Aorta (tissue), 5 donors: ENCODE measurements around the gene CXCL5. TPM values are rescaled to one million over a fixed set of nuclear protein-coding genes. Genes with fewer than 3 reads are reported as not detected.

Experiments used
- ATAC-seq: fragments of 200-7000 bp; cut with Tn5 transposase; one replicate; pipeline ENCODE4 v1.9.1; 2022; ENCODE audit warnings: moderate library complexity; ENCODE audit not compliant: low FRiP score
- DNase-seq, 2 donors: peaks; one replicate each; pipeline ENCODE4 v3.0.0-alpha.2; 2020
- H3K27ac ChIP-seq, 2 donors: one replicate each; pipeline ENCODE4 v1.5.1; 2013; ENCODE audit warnings: low read length in 2 of 2, mild to moderate bottlenecking in 2 of 2, moderate library complexity in 2 of 2, control low read depth in 1 of 2, inconsistent platforms in 1 of 2, low read depth in 1 of 2
- H3K27me3 ChIP-seq, 2 donors: one replicate each; pipeline ENCODE4 v1.6.1; 2013; ENCODE audit warnings: control low read depth in 1 of 2, low read length in 1 of 2, mild to moderate bottlenecking in 1 of 2, moderate library complexity in 1 of 2; ENCODE audit not compliant: insufficient read depth in 2 of 2, control insufficient read depth in 1 of 2
- H3K36me3 ChIP-seq, 2 donors: one replicate each; pipeline ENCODE4 v1.6.1; 2013; ENCODE audit warnings: control low read depth in 1 of 2, low read length in 1 of 2, mild to moderate bottlenecking in 1 of 2; ENCODE audit not compliant: insufficient read depth in 2 of 2, control insufficient read depth in 1 of 2
- H3K4me1 ChIP-seq, 2 donors: one replicate each; pipeline ENCODE4 v1.6.1; 2013; ENCODE audit warnings: low read length in 2 of 2, control low read depth in 1 of 2, mild to moderate bottlenecking in 1 of 2, moderate library complexity in 1 of 2; ENCODE audit not compliant: insufficient read depth in 2 of 2, control insufficient read depth in 1 of 2
- H3K4me3 ChIP-seq, 2 donors: one replicate each; pipeline ENCODE4 v1.5.1; 2013; ENCODE audit warnings: low read length in 2 of 2, control low read depth in 1 of 2, mild to moderate bottlenecking in 1 of 2
- H3K9me3 ChIP-seq: one replicate; pipeline ENCODE4 v1.6.1; 2013; ENCODE audit warnings: mild to moderate bottlenecking, low read length; ENCODE audit not compliant: control insufficient read depth
- WGBS, 2 donors: extraction: QIAGEN DNeasy Blood & Tissue Kit; methylation state at CpG; one replicate each; pipeline ENCODE4 v1.1.7; 2013; 5-methylcytosine and 5-hydroxymethylcytosine counted together
- intact Hi-C, 2 donors: fragments of 100-400 bp; cut with DNase I; formaldehyde crosslinking; loops; one replicate each; pipeline versions ENCODE4 v1.14.2 to v1.15.0; 2022
- polyA plus RNA-seq, 2 donors: library from polyadenylated mRNA; stranded (reverse); fragments of 200-250 nt; gene quantifications; one replicate each; pipeline ENCODE4 v1.2.3, GENCODE V29; 2013
- total RNA-seq, 2 donors: library from RNA; stranded (reverse); fragmentation: NEBNext Ultra II Directional; extraction: Animal tissue kit (Norgen Biotek cat#: 25700); gene quantifications; one replicate each; pipeline ENCODE4 v1.2.1, GENCODE V29; 2021
- donor health status: healthy with polysubstance abuse.
- donor health status: Bipolar disorder and iron deficiency.
- donor health status: DM: no; HTN: no; CAD: no.
- donor health status: DM: no; HTN: no; CAD: no.
- donor health status: DM: yes; HTN: yes; CAD: no.

CXCL5 gene
- total and polyA plus RNA-seq, 4 donors = 0.05 to 0.57 TPM; not detected in 2

GRCh38 chr4:74006009-74006476 lies 7.6 kb upstream of the CXCL5 start:
- no peaks in the 10 kb centered on the region for H3K36me3 ChIP-seq
- intact Hi-C loops = no loop called here
- DNase-seq (no peak), ATAC-seq (no peak)
- H3K9me3 ChIP-seq = no peaks in the 10 kb centered on the region
- no peak overlapping the region for H3K27ac ChIP-seq
- 56 to 63% methylated on average over 2 of the region's 2 CpGs for WGBS, 2 donors
- H3K27me3 ChIP-seq = no peaks in the 10 kb centered on the region
- H3K4me3 ChIP-seq = no peak overlapping the region
- no peaks in the 10 kb centered on the region for H3K4me1 ChIP-seq

GRCh38 chr4:74005528-74005927 lies 7.1 kb upstream of the CXCL5 start:
- no peaks in the 10 kb centered on the region for H3K4me1 ChIP-seq
- no peak overlapping the region for H3K27ac ChIP-seq
- intact Hi-C loops = no loop called here

GRCh38 chr4:74004668-74005067 lies 6.2 kb upstream of the CXCL5 start:
- ATAC-seq (no peak), DNase-seq (no peak)
- Histone ChIP-seq H3K36me3 (no peaks in the 10 kb centered on the region), H3K9me3 (no peaks in the 10 kb centered on the region), H3K27me3 (no peaks in the 10 kb centered on the region), H3K27ac (no peak overlapping the region), H3K4me3 (no peak overlapping the region), H3K4me1 (no peaks in the 10 kb centered on the region)
- intact Hi-C loops = no loop called here
- 55 to 59% methylated on average over 4 of the region's 4 CpGs for WGBS, 2 donors

More at GRCh38 chr4:74005528-74005927, 7.1 kb upstream of the CXCL5 start:
- WGBS, 2 donors = 39 to 44% methylated on average over 3 of the region's 3 CpGs
- no peak for DNase-seq
- no peaks in the 10 kb centered on the region for H3K9me3 ChIP-seq
- H3K27me3 ChIP-seq = no peaks in the 10 kb centered on the region
- H3K36me3 ChIP-seq = no peaks in the 10 kb centered on the region
- H3K4me3 ChIP-seq = no peak overlapping the region
- no peak for ATAC-seq

- H3K9me3 ChIP-seq = no peaks in the 10 kb centered on the region
- H3K27ac ChIP-seq = no peak overlapping the region
- WGBS, 2 donors = 87 to 88% methylated on average over 6 of the region's 6 CpGs
- no peak for DNase-seq
- H3K36me3 ChIP-seq = no peaks in the 10 kb centered on the region
- H3K27me3 ChIP-seq = no peaks in the 10 kb centered on the region
- intact Hi-C loops = no loop called here
- H3K4me3 ChIP-seq = no peak overlapping the region
- ATAC-seq = no peak
- no peaks in the 10 kb centered on the region for H3K4me1 ChIP-seq
Observed at GRCh38 chr4:74000301-74000700, 1.8 kb upstream of the CXCL5 start.

- 0 to 58% methylated on average over 1 of the region's 1 CpG for WGBS, 2 donors
Observed at GRCh38 chr4:73992050-73992449, 6.4 kb downstream of the CXCL5 start.

GRCh38 chr4:73991742-73992000 lies 6.8 kb downstream of the CXCL5 start:
- Histone ChIP-seq H3K27me3 (peaks cover 0 to 2% of the 10 kb centered on the region in 2 donors), H3K36me3 (no peaks in the 10 kb centered on the region), H3K9me3 (no peaks in the 10 kb centered on the region), H3K27ac (no peak overlapping the region), H3K4me1 (no peaks in the 10 kb centered on the region), H3K4me3 (no peak overlapping the region)
- DNase-seq (no peak), ATAC-seq (no peak)
- intact Hi-C loops = loop anchor here in 1 of 2 donors (10.0 kb wide), 1 partner anchor 53 kb away; no protein-coding TSS in a partner anchor
- WGBS, 2 donors = 84 to 95% methylated on average over 1 of the region's 1 CpG

More at GRCh38 chr4:73992050-73992449, 6.4 kb downstream of the CXCL5 start:
- no peaks in the 10 kb centered on the region for H3K9me3 ChIP-seq
- intact Hi-C loops = loop anchor here in 1 of 2 donors (10.0 kb wide), 1 partner anchor 53 kb away; no protein-coding TSS in a partner anchor
- H3K4me3 ChIP-seq = no peak overlapping the region
- no peak overlapping the region for H3K27ac ChIP-seq
- DNase-seq (no peak), ATAC-seq (no peak)
- H3K4me1 ChIP-seq = no peaks in the 10 kb centered on the region
- H3K27me3 ChIP-seq = peaks cover 0 to 2% of the 10 kb centered on the region in 2 donors
- H3K36me3 ChIP-seq = no peaks in the 10 kb centered on the region

GRCh38 chr4:73990988-73991741 lies 7.3 kb downstream of the CXCL5 start:
- Histone ChIP-seq H3K36me3 (no peaks in the 10 kb centered on the region), H3K27me3 (peaks cover 0 to 2% of the 10 kb centered on the region in 2 donors), H3K27ac (no peak overlapping the region), H3K9me3 (no peaks in the 10 kb centered on the region), H3K4me3 (no peak overlapping the region), H3K4me1 (no peaks in the 10 kb centered on the region)
- 89% methylated on average over 9 of the region's 9 CpGs for WGBS, 2 donors
- DNase-seq = no peak
- no peak for ATAC-seq
- intact Hi-C loops = loop anchor here in 1 of 2 donors (10.0 kb wide), 1 partner anchor 54 kb away; no protein-coding TSS in a partner anchor

- 70 to 82% methylated on average over 5 of the region's 5 CpGs for WGBS, 2 donors
- ATAC-seq = no peak
- Histone ChIP-seq H3K4me3 (no peak overlapping the region), H3K4me1 (no peaks in the 10 kb centered on the region), H3K9me3 (no peaks in the 10 kb centered on the region), H3K27me3 (peaks cover 0 to 2% of the 10 kb centered on the region in 2 donors), H3K27ac (no peak overlapping the region), H3K36me3 (no peaks in the 10 kb centered on the region)
- intact Hi-C loops = loop anchor here in 1 of 2 donors (10.0 kb wide), 1 partner anchor 55 kb away; no protein-coding TSS in a partner anchor
- no peak for DNase-seq
Observed at GRCh38 chr4:73989928-73990327, 8.5 kb downstream of the CXCL5 start.

GRCh38 chr4:73989031-73989430 lies 9.4 kb downstream of the CXCL5 start:
- Histone ChIP-seq H3K27ac (no peak overlapping the region), H3K9me3 (no peaks in the 10 kb centered on the region), H3K27me3 (peaks cover 0 to 2% of the 10 kb centered on the region in 2 donors), H3K36me3 (no peaks in the 10 kb centered on the region), H3K4me3 (no peak overlapping the region), H3K4me1 (no peaks in the 10 kb centered on the region)
- DNase-seq = no peak
- WGBS, 2 donors = 72 to 75% methylated on average over 3 of the region's 3 CpGs
- intact Hi-C loops = no loop called here
- no peak for ATAC-seq
